Measurements from ENCODE around the gene GSTK1.
A peak's percentile ranks its signal among the peaks of the same experiment; 100 is the strongest.
"Not testable (repeated sequence)": the region's sequence is repeated elsewhere in the genome, so short reads cannot be mapped to it uniquely, and the experiment has no call there.

GSTK1 gene

GRCh38 chr7:143269251-143269650, 6.0 kb downstream of the GSTK1 start:
- DNase-seq (ENCODE audit: low read depth, low spot score) = no peak

GRCh38 chr7:143271240-143271639, 8.0 kb downstream of the GSTK1 start:
- no peak for DNase-seq (ENCODE audit: low read depth, low spot score)

GRCh38 chr7:143272871-143273270, 9.6 kb downstream of the GSTK1 start:
- no peak for DNase-seq (ENCODE audit: low read depth, low spot score)

GRCh38 chr7:143279186-143280098, 16.2 kb downstream of the GSTK1 start:
- peak; percentile 12 for DNase-seq (ENCODE audit: low read depth, low spot score)

GRCh38 chr7:143280160-143280559, 16.9 kb downstream of the GSTK1 start:
- DNase-seq (ENCODE audit: low read depth, low spot score) = no peak

GRCh38 chr7:143280566-143280965, 17.3 kb downstream of the GSTK1 start:
- DNase-seq (ENCODE audit: low read depth, low spot score) = no peak

- no peak for DNase-seq (ENCODE audit: low read depth, low spot score)
These were observed 18.3 kb downstream of the GSTK1 start for GRCh38 chr7:143281529-143281928.

GRCh38 chr7:143282124-143282523, 18.9 kb downstream of the GSTK1 start:
- DNase-seq (ENCODE audit: low read depth, low spot score) = no peak

- DNase-seq (ENCODE audit: low read depth, low spot score) = no peak
These were observed 20.1 kb downstream of the GSTK1 start for GRCh38 chr7:143283381-143283780.

- no peak for DNase-seq (ENCODE audit: low read depth, low spot score)
These were observed 21.6 kb downstream of the GSTK1 start, which contains the start of gene TMEM139 for GRCh38 chr7:143284591-143285469. Gene TMEM139 (plus strand): TSS chr7:143284958. CDS start chr7:143285958, 1,000 bp downstream.

- DNase-seq (ENCODE audit: low read depth, low spot score) = no peak
These were observed 22.2 kb downstream of the GSTK1 start for GRCh38 chr7:143285470-143285778.

- no peak for DNase-seq (ENCODE audit: low read depth, low spot score)
These were observed 22.7 kb downstream of the GSTK1 start for GRCh38 chr7:143285806-143286521.

- DNase-seq (ENCODE audit: low read depth, low spot score) = no peak
These were observed 23.3 kb downstream of the GSTK1 start for GRCh38 chr7:143286522-143286890.

GRCh38 chr7:143287339-143287934, 24.2 kb downstream of the GSTK1 start:
- no peak for DNase-seq (ENCODE audit: low read depth, low spot score)

- peak; percentile 93 for DNase-seq (ENCODE audit: low read depth, low spot score)
These were observed 24.9 kb downstream of the GSTK1 start, which contains the start of gene CASP2 for GRCh38 chr7:143287935-143288826. Gene CASP2 (plus strand): TSS chr7:143288351. CDS start chr7:143288456, 105 bp downstream.

- DNase-seq (ENCODE audit: low read depth, low spot score) = peak; percentile 9
These were observed 25.6 kb downstream of the GSTK1 start for GRCh38 chr7:143288836-143289235.

- DNase-seq (ENCODE audit: low read depth, low spot score) = no peak
These were observed 26.2 kb downstream of the GSTK1 start for GRCh38 chr7:143289421-143289820.

- DNase-seq (ENCODE audit: low read depth, low spot score) = not testable (repeated sequence)
These were observed 26.6 kb downstream of the GSTK1 start for GRCh38 chr7:143289888-143290287.

- DNase-seq (ENCODE audit: low read depth, low spot score) = no peak
These were observed 27.1 kb downstream of the GSTK1 start for GRCh38 chr7:143290293-143290692.

- no peak for DNase-seq (ENCODE audit: low read depth, low spot score)
These were observed 29.6 kb downstream of the GSTK1 start for GRCh38 chr7:143292876-143293275.
